H9 (cell line): Measurements from ENCODE around the gene PSMB7. TPM values are rescaled to one million over a fixed set of nuclear protein-coding genes. Genes with fewer than 3 reads are reported as not detected.

Experiments
- DNase-seq: peaks from one replicate; pipeline ENCODE4 v3.0.0-alpha.2; 2017
- H2AFZ ChIP-seq: one replicate; pipeline ENCODE4 v1.6.1; 2013; ENCODE audit warnings: mild to moderate bottlenecking, low read length, control low read depth, moderate library complexity
- H2AK5ac ChIP-seq: 2 replicates; pipeline ENCODE4 v1.6.1; 2013; ENCODE audit warnings: low read length, control low read depth, mixed read lengths; ENCODE audit not compliant: insufficient read length
- H2BK120ac ChIP-seq: one replicate; pipeline ENCODE4 v1.6.1; 2013; ENCODE audit warnings: low read depth, mild to moderate bottlenecking, low read length, control low read depth, inconsistent platforms; ENCODE audit not compliant: poor library complexity, severe bottlenecking
- H2BK12ac ChIP-seq: 2 replicates; pipeline ENCODE4 v1.6.1; 2013; ENCODE audit warnings: low read length, control low read depth, mixed read lengths, low read depth; ENCODE audit not compliant: insufficient read length
- H2BK15ac ChIP-seq: 2 replicates; pipeline ENCODE4 v1.6.1; 2013; ENCODE audit warnings: low read depth, low read length, control low read depth
- H2BK20ac ChIP-seq: one replicate; pipeline ENCODE4 v1.6.1; 2013; ENCODE audit warnings: low read depth, mild to moderate bottlenecking, low read length, control low read depth, inconsistent platforms; ENCODE audit not compliant: poor library complexity, severe bottlenecking
- H2BK5ac ChIP-seq: 2 replicates; pipeline ENCODE4 v1.6.1; 2013; ENCODE audit warnings: low read length, control low read depth, mixed read lengths; ENCODE audit not compliant: insufficient read length
- H3K14ac ChIP-seq: 2 replicates; pipeline ENCODE4 v1.6.1; 2013; ENCODE audit warnings: low read length, control low read depth; ENCODE audit not compliant: insufficient read depth
- H3K18ac ChIP-seq: 2 replicates; pipeline ENCODE4 v1.6.1; 2013; ENCODE audit warnings: low read depth, mild to moderate bottlenecking, mixed read lengths, low read length, control low read depth; ENCODE audit not compliant: insufficient read length
- H3K23ac ChIP-seq: 2 replicates; pipeline ENCODE4 v1.6.1; 2013; ENCODE audit warnings: low read length, control low read depth, mixed read lengths, low read depth; ENCODE audit not compliant: insufficient read length
- H3K23me2 ChIP-seq: 2 replicates; pipeline ENCODE4 v1.6.1; 2013; ENCODE audit warnings: low read depth, mild to moderate bottlenecking, mixed read lengths, low read length, control low read depth; ENCODE audit not compliant: insufficient read length, poor library complexity, severe bottlenecking
- H3K27ac ChIP-seq: 2 replicates; pipeline ENCODE4 v1.5.1; 2013; ENCODE audit warnings: low read length, control low read depth, mixed read lengths, low read depth; ENCODE audit not compliant: insufficient read length
- H3K27me3 ChIP-seq: 2 replicates; pipeline ENCODE4 v1.6.1; 2013; ENCODE audit warnings: low read length, control low read depth, inconsistent platforms; ENCODE audit not compliant: insufficient read depth
- H3K4ac ChIP-seq: 2 replicates; pipeline ENCODE4 v1.6.1; 2013; ENCODE audit warnings: low read depth, mild to moderate bottlenecking, control low read depth, inconsistent platforms, low read length, moderate library complexity
- H3K4me1 ChIP-seq: 2 replicates; pipeline ENCODE4 v1.6.1; 2013; ENCODE audit warnings: low read length, control low read depth, inconsistent platforms; ENCODE audit not compliant: insufficient read depth
- H3K4me2 ChIP-seq: 2 replicates; pipeline ENCODE4 v1.6.1; 2013; ENCODE audit warnings: low read length, control low read depth, mixed read lengths; ENCODE audit not compliant: insufficient read length, insufficient read depth
- H3K56ac ChIP-seq: 2 replicates; pipeline ENCODE4 v1.6.1; 2013; ENCODE audit warnings: low read depth, mild to moderate bottlenecking, mixed read lengths, low read length, control low read depth; ENCODE audit not compliant: insufficient read length
- H3K79me1 ChIP-seq: 2 replicates; pipeline ENCODE4 v1.6.1; 2013; ENCODE audit warnings: low read depth, mild to moderate bottlenecking, moderate library complexity, low read length, control low read depth, inconsistent platforms; ENCODE audit not compliant: insufficient read depth, poor library complexity, severe bottlenecking
- H3K79me2 ChIP-seq: 2 replicates; pipeline ENCODE4 v1.6.1; 2013; ENCODE audit warnings: low read length, control low read depth, inconsistent platforms; ENCODE audit not compliant: insufficient read depth
- H3K9ac ChIP-seq: 2 replicates; pipeline ENCODE4 v1.6.1; 2013; ENCODE audit warnings: low read length, control low read depth, mixed read lengths; ENCODE audit not compliant: insufficient read length; ENCODE audit errors: extremely low read depth
- H3K9me3 ChIP-seq: one replicate; pipeline ENCODE4 v1.6.1; 2013; ENCODE audit warnings: low read depth, low read length, inconsistent platforms; ENCODE audit not compliant: control insufficient read depth
- H3T11ph ChIP-seq: one replicate; pipeline ENCODE4 v1.6.1; 2013; ENCODE audit warnings: mild to moderate bottlenecking, low read length, control low read depth, inconsistent platforms
- H4K20me1 ChIP-seq: one replicate; pipeline ENCODE4 v1.6.1; 2013; ENCODE audit not compliant: control insufficient read depth, insufficient read length, insufficient read depth
- H4K5ac ChIP-seq: 2 replicates; pipeline ENCODE4 v1.6.1; 2013; ENCODE audit warnings: low read depth, mild to moderate bottlenecking, mixed read lengths, low read length, control low read depth; ENCODE audit not compliant: insufficient read length
- H4K8ac ChIP-seq: replicated peaks from 2 replicates; pipeline ENCODE4 v1.6.1; 2013; ENCODE audit warnings: low read length, control low read depth, mixed read lengths, low read depth; ENCODE audit not compliant: insufficient read length
- H4K91ac ChIP-seq: 2 replicates; pipeline ENCODE4 v1.6.1; 2013; ENCODE audit warnings: low read depth, mild to moderate bottlenecking, moderate library complexity, mixed read lengths, low read length, control low read depth; ENCODE audit not compliant: insufficient read length
- H3K27ac Mint-ChIP-seq, 3 experiments: 2 replicates in 2 of 3; 3 replicates in 1 of 3; pipeline ENCODE4 v1.8.0; 2020 to 2021; ENCODE audit warnings: mixed read lengths in 3 of 3, mild to moderate bottlenecking in 1 of 3, moderate library complexity in 1 of 3
- H3K27me3 Mint-ChIP-seq: 2 replicates; pipeline ENCODE4 v1.8.0; 2021; ENCODE audit warnings: low read depth, mild to moderate bottlenecking, moderate library complexity, mixed read lengths
- H3K36me3 Mint-ChIP-seq, 3 experiments: 2 replicates in 2 of 3; 3 replicates in 1 of 3; pipeline ENCODE4 v1.8.0; 2020 to 2021; ENCODE audit warnings: low read depth in 3 of 3, mixed read lengths in 3 of 3; ENCODE audit not compliant: insufficient read depth in 1 of 3
- H3K4me1 Mint-ChIP-seq, 2 experiments: 2 replicates each; pipeline ENCODE4 v1.8.0; 2020; ENCODE audit warnings: mixed read lengths in 2 of 2
- H3K4me3 Mint-ChIP-seq, 2 experiments: 2 replicates in 1 of 2; 3 replicates in 1 of 2; pipeline ENCODE4 v1.8.0; 2020 to 2021; ENCODE audit warnings: mild to moderate bottlenecking in 2 of 2, mixed read lengths in 2 of 2, moderate library complexity in 1 of 2
- H3K9me3 Mint-ChIP-seq, 2 experiments: 2 replicates in 1 of 2; 3 replicates in 1 of 2; pipeline ENCODE4 v1.8.0; 2020; ENCODE audit warnings: mild to moderate bottlenecking in 2 of 2, mixed read lengths in 2 of 2, moderate library complexity in 1 of 2
- WGBS: extraction: QIAGEN DNeasy Blood & Tissue Kit; methylation state at CpG from one replicate; pipeline ENCODE4 v1.1.7; 2013; ENCODE audit warnings: missing lambda C conversion rate, low lambda C conversion rate, mixed read lengths; ENCODE audit not compliant: insufficient read length; ENCODE audit errors: extremely low coverage; 5-methylcytosine and 5-hydroxymethylcytosine counted together
- total RNA-seq: library from RNA; stranded (reverse); gene quantifications from 2 replicates; pipeline ENCODE4 v1.2.1, GENCODE V29; 2021
- TF ChIP-seq, protein P1 (sequence below): fragments of 200-600 bp; sonication (generic); conservative IDR thresholded peaks from 3 replicates; pipeline ENCODE4 v1.8.0; 2021; ENCODE audit warnings: antibody characterized with exemption, mild to moderate bottlenecking

PSMB7 gene
- total RNA-seq, 1 experiment from 2014 or later, result 209 TPM

DNA sequence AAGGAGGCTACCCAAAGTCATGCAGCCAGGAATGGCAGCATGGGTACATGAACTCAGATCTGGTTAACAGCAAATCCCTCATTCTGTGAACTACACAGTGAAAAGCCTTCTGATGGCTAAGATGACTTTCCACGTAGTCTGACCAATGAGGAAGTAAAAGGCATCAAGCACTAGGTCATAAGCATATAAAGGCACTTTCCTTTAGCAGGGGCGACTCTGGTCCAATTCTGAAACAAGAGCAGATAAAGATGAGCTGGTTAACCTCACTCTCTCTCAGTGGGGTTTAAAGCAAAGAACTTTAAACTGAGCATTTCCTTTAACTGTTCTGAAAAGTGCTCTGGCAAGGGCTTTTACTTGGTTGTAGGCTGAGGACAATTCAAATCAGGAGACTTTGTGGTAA, 21.1 kb downstream of the PSMB7 start:
- Histone ChIP-seq H3K4me2 (no peak overlapping the region), H3K9me3 (no peaks in the 10 kb centered on the region), H4K5ac (no peak overlapping the region), H3K23ac (no peak overlapping the region), H2BK15ac (no peak overlapping the region), H3K18ac (no peak overlapping the region), H3K23me2 (no peaks in the 10 kb centered on the region), H3K27ac (no peak overlapping the region), H3K4ac (no peak overlapping the region), H3K79me2 (peaks cover 14% of the 10 kb centered on the region; the same call in 1 of the 2 replicates), H4K91ac (no peak overlapping the region), H3T11ph (no peak overlapping the region), H3K79me1 (peaks cover 5% of the 10 kb centered on the region), H2BK20ac (no peak overlapping the region), H2BK5ac (no peak overlapping the region), H3K14ac (no peak overlapping the region), H2AFZ (no peak overlapping the region), H3K4me1 (peaks cover 4% of the 10 kb centered on the region; the same call in 1 of the 2 replicates), H2BK12ac (no peak overlapping the region), H4K20me1 (no peaks in the 10 kb centered on the region), H4K8ac (no peak overlapping the region), H2AK5ac (no peak overlapping the region), H3K27me3 (no peaks in the 10 kb centered on the region), H3K9ac (no peak overlapping the region), H3K56ac (no peak overlapping the region), H2BK120ac (no peak overlapping the region)
- Mint-ChIP-seq H3K36me3 (peaks cover 0 to 9% (median 5%) of the 10 kb centered on the region in 3 experiments; a peak in 4 of 7 replicates), H3K4me1 (peaks cover 35 to 49% of the 10 kb centered on the region in 2 experiments), H3K27ac (peak overlapping the region in 1 of 3 experiments; percentile 55; a peak in 2 of 7 replicates), H3K27me3 (no peaks in the 10 kb centered on the region), H3K9me3 (no peaks in the 10 kb centered on the region), H3K4me3 (no peak overlapping the region)
- no peak for DNase-seq
- WGBS, result no CpG with 5 or more reads among the region's 2 CpGs
- TF ChIP-seq, protein P1, sequence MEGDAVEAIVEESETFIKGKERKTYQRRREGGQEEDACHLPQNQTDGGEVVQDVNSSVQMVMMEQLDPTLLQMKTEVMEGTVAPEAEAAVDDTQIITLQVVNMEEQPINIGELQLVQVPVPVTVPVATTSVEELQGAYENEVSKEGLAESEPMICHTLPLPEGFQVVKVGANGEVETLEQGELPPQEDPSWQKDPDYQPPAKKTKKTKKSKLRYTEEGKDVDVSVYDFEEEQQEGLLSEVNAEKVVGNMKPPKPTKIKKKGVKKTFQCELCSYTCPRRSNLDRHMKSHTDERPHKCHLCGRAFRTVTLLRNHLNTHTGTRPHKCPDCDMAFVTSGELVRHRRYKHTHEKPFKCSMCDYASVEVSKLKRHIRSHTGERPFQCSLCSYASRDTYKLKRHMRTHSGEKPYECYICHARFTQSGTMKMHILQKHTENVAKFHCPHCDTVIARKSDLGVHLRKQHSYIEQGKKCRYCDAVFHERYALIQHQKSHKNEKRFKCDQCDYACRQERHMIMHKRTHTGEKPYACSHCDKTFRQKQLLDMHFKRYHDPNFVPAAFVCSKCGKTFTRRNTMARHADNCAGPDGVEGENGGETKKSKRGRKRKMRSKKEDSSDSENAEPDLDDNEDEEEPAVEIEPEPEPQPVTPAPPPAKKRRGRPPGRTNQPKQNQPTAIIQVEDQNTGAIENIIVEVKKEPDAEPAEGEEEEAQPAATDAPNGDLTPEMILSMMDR, result no peak
